Renal cortex interstitium (tissue), 11 donors: ENCODE data around the gene ZBTB26. TPM values are rescaled to one million over a fixed set of nuclear protein-coding genes. Genes with fewer than 3 reads are reported as not detected.
"Not testable (repeated sequence)": the region's sequence is repeated elsewhere in the genome, so short reads cannot be mapped to it uniquely, and the experiment has no call there.

Experiments used
- DNase-seq, 11 donors: peaks; one replicate each; pipeline ENCODE4 v3.0.0-alpha.2; 2013; ENCODE audit warnings: low read depth in 9 of 11, low spot score in 4 of 11; ENCODE audit errors: extremely low read depth in 1 of 11
- polyA plus RNA-seq, 3 donors: library from polyadenylated mRNA; unstranded; fragments of 120-200 nt; gene quantifications; one replicate each; pipeline ENCODE4 v1.2.1, GENCODE V29; 2013; ENCODE audit not compliant: insufficient read length in 3 of 3

ZBTB26 gene
- polyA plus RNA-seq, 3 donors: 19.2 to 22.6 (median 20.8) TPM

DNA sequence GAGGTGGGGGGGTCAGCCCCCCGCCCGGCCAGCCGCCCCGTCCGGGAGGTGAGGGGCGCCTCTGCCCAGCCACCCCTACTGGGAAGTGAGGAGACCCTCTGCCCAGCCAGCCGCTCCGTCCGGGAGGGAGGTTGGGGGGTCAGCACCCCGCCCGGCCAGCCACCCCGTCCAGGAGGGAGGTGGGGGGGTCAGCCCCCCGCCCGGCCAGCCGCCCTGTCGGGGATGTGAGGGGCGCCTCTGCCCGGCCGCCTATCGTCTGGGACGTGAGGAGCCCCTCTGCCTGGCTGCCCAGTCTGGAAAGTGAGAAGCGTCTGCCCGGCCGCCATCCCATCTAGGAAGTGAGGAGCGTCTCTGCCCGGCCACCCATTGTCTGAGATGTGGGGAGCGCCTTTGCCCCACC, 64.0 kb downstream of the ZBTB26 start:
- not testable (repeated sequence) for DNase-seq

GRCh38 chr9:122866079-122866478, 65.2 kb downstream of the ZBTB26 start:
- no peak for DNase-seq

Other genes with a start within 250 kb of the ZBTB26 start
- not detected for gene OR1L4, start 207.5 kb downstream of the ZBTB26 start, polyA plus RNA-seq
- gene OR1L6, start 189.2 kb downstream of the ZBTB26 start, polyA plus RNA-seq: not detected
- gene OR5C1, start 142.6 kb downstream of the ZBTB26 start, polyA plus RNA-seq: not detected
- gene OR1K1, start 131.4 kb downstream of the ZBTB26 start, polyA plus RNA-seq: not detected
- gene PDCL, start 102.9 kb downstream of the ZBTB26 start, polyA plus RNA-seq: 10 to 100 TPM; 31.0 to 36.7 (median 31.4) TPM
- 10 to 100 TPM; 45.2 to 47.6 (median 46.3) TPM for gene RC3H2, start 26.2 kb downstream of the ZBTB26 start, polyA plus RNA-seq
- 10 to 100 TPM; 12.5 to 14.0 (median 13.9) TPM for gene ZBTB6, start 18.2 kb downstream of the ZBTB26 start, polyA plus RNA-seq
- 10 to 100 TPM; 59.5 to 67.8 (median 67.3) TPM for gene RABGAP1, start 9.5 kb upstream of the ZBTB26 start, polyA plus RNA-seq
- gene GPR21, start 102.2 kb upstream of the ZBTB26 start, polyA plus RNA-seq: under 1 TPM in 2 of 3 donors, not detected in 1; 0.32 to 0.33 TPM